GM18519 (cell line): ENCODE measurements around the gene RFC1.
"Not testable (repeated sequence)": the region's sequence is repeated elsewhere in the genome, so short reads cannot be mapped to it uniquely, and the experiment has no call there.

Experiments used
- ATAC-seq: cut with Tn5 transposase; IDR thresholded peaks from one replicate; pipeline ENCODE4 v1.9.1; 2021; ENCODE audit warnings: mild to moderate bottlenecking, moderate library complexity; ENCODE audit not compliant: unreplicated experiment, low FRiP score

The RFC1 gene

GRCh38 chr4:39320381-39321115 is 45.6 kb downstream of the RFC1 start:
- ATAC-seq: no peak

- no peak for ATAC-seq
Measured at GRCh38 chr4:39319676-39320075, 46.5 kb downstream of the RFC1 start.

- ATAC-seq: no peak
Measured at GRCh38 chr4:39312816-39313215, 53.3 kb downstream of the RFC1 start.

- ATAC-seq: no peak
Measured at GRCh38 chr4:39308611-39309010, 57.6 kb downstream of the RFC1 start.

GRCh38 chr4:39305912-39306677 is 60.1 kb downstream of the RFC1 start:
- no peak for ATAC-seq

- no peak for ATAC-seq
Measured at GRCh38 chr4:39304651-39305050, 61.5 kb downstream of the RFC1 start.

- no peak for ATAC-seq
Measured at GRCh38 chr4:39303871-39304270, 62.3 kb downstream of the RFC1 start.

- ATAC-seq: no peak
Measured at GRCh38 chr4:39302901-39303300, 63.3 kb downstream of the RFC1 start.

- ATAC-seq: no peak
Measured at GRCh38 chr4:39295784-39296183, 70.4 kb downstream of the RFC1 start.

GRCh38 chr4:39292433-39292832 is 73.7 kb downstream of the RFC1 start:
- not testable (repeated sequence) for ATAC-seq

GRCh38 chr4:39291686-39292085 is 74.5 kb downstream of the RFC1 start:
- no peak for ATAC-seq

- ATAC-seq: no peak
Measured at GRCh38 chr4:39287223-39287622, 78.9 kb downstream of the RFC1 start.

- no peak for ATAC-seq
Measured at GRCh38 chr4:39286263-39286662, 79.9 kb downstream of the RFC1 start.

GRCh38 chr4:39285853-39286252 is 80.3 kb downstream of the RFC1 start:
- no peak for ATAC-seq

GRCh38 chr4:39285111-39285795 is 80.9 kb downstream of the RFC1 start:
- ATAC-seq: no peak

- no peak for ATAC-seq
Measured at GRCh38 chr4:39280770-39281169, 85.4 kb downstream of the RFC1 start.

- ATAC-seq: no peak
Measured at GRCh38 chr4:39279416-39279815, 86.7 kb downstream of the RFC1 start.

GRCh38 chr4:39278476-39278875 is 87.7 kb downstream of the RFC1 start:
- no peak for ATAC-seq

GRCh38 chr4:39277661-39278060 is 88.5 kb downstream of the RFC1 start:
- not testable (repeated sequence) for ATAC-seq

- ATAC-seq: no peak
Measured at GRCh38 chr4:39274503-39274902, 91.7 kb downstream of the RFC1 start.

GRCh38 chr4:39263895-39264294 is 102.3 kb downstream of the RFC1 start:
- ATAC-seq: no peak
